ENCODE results near the gene C11orf24. TPM values are rescaled to one million over a fixed set of nuclear protein-coding genes. Genes with fewer than 3 reads are reported as not detected.
A peak's percentile ranks its signal among the peaks of the same experiment; 100 is the strongest.

Gene C11orf24
- total and polyA plus RNA-seq, 2 of the 4 experiments (the other 2 are of a cell fraction): 42.5 to 135 TPM

GRCh38 chr11:68309621-68310185 is 37.9 kb upstream of the C11orf24 start:
- H3K14ac ChIP-seq (replicated peaks; ENCODE audit: low read depth, low read length): no peak overlapping the region
- ChIA-PET POLR2A (ENCODE audit: unreplicated experiment) (no interaction called here), CTCF (no interaction called here)
- no peaks in the 10 kb centered on the region for H3K9me1 ChIP-seq (ENCODE audit: insufficient read depth, low read length)
- no peak overlapping the region for H3K27ac ChIP-seq (ENCODE audit: insufficient read depth, low read length)
- TF ChIP-seq MAFK (IDR thresholded peaks at IDR 0.05; ENCODE audit: low read depth, low read length) (no peak), CEBPB (IDR thresholded peaks at IDR 0.05; ENCODE audit: low read depth, low read length) (no peak), NFE2L2 (IDR thresholded peaks at IDR 0.05; ENCODE audit: low read depth, low read length) (no peak), BHLHE40 (IDR thresholded peaks at IDR 0.05; ENCODE audit: low read depth, low read length) (no peak), CHD1 (IDR thresholded peaks at IDR 0.05; ENCODE audit: low read depth, low read length) (no peak), RAD21 (IDR thresholded peaks at IDR 0.05; ENCODE audit: low read length) (no peak), RCOR1 (IDR thresholded peaks at IDR 0.05; ENCODE audit: insufficient replicate concordance, low read length) (no peak), USF2 (IDR thresholded peaks at IDR 0.05; ENCODE audit: low read depth, low read length) (no peak), MAZ (IDR thresholded peaks at IDR 0.05; ENCODE audit: borderline replicate concordance, low read depth, low read length) (no peak), POLR2A (IDR thresholded peaks at IDR 0.05; ENCODE audit: low read depth, low read length) (no peak), FOS (IDR thresholded peaks at IDR 0.05; ENCODE audit: low read depth, low read length) (no peak), ELK1 (IDR thresholded peaks at IDR 0.05; ENCODE audit: borderline replicate concordance, low read depth, low read length) (no peak), CTCF (conservative IDR thresholded peaks at IDR 0.05; ENCODE audit: low read depth, low read length) (no peak), RFX5 (IDR thresholded peaks at IDR 0.05; ENCODE audit: low read depth, low read length) (no peak)
- H3K79me1 ChIP-seq (ENCODE audit: low read depth in 1 of 2, low read length in 2 of 2): peaks cover 11 to 16% of the 10 kb centered on the region in 2 experiments
- no peak overlapping the region for H2BK15ac ChIP-seq (ENCODE audit: low read depth, low read length)
- peaks cover 4% of the 10 kb centered on the region for H3K4me1 ChIP-seq (ENCODE audit: control insufficient read depth, insufficient read depth, low read length)
- no peak overlapping the region for H3K23ac ChIP-seq (ENCODE audit: low read depth, low read length)
- no TSS peak for BruUV-seq (replicated peaks)
- no peaks in the 10 kb centered on the region for H3K9me3 ChIP-seq (ENCODE audit: control insufficient read depth, insufficient read depth, low read length)
- in situ Hi-C loops (cut with MboI; ENCODE audit: low sequenced_read_pairs): loop anchor here (5.0 kb wide), 1 partner anchor 73 kb away; no protein-coding TSS in a partner anchor
- H4K5ac ChIP-seq (ENCODE audit: low read depth, low read length): no peak overlapping the region
- no peaks in the 10 kb centered on the region for H3K36me3 ChIP-seq (ENCODE audit: control insufficient read depth, insufficient read depth, low read length)
- DNase-seq: peak; percentile 9
- no peaks in the 10 kb centered on the region for H4K20me1 ChIP-seq (ENCODE audit: insufficient read depth, low read length)
- no peak overlapping the region for H2BK20ac ChIP-seq (ENCODE audit: low read depth, low read length)
- intact Hi-C loops (cut with micrococcal nuclease): loop anchor here (5.0 kb wide), 1 partner anchor 138 kb away; no protein-coding TSS in a partner anchor
- H2BK120ac ChIP-seq (ENCODE audit: low read depth, low read length): no peak overlapping the region
- H3K9ac ChIP-seq (ENCODE audit: low read depth, low read length): no peak overlapping the region
- no peak overlapping the region for H2AK5ac ChIP-seq (ENCODE audit: low read depth, low read length)
- H2AK9ac ChIP-seq (replicated peaks; ENCODE audit: low read depth, low read length, poor library complexity): no peak overlapping the region
- H3K4ac ChIP-seq (ENCODE audit: low read depth, low read length): no peak overlapping the region
- dilution Hi-C loops (cut with HindIII; ENCODE audit: low sequenced_read_pairs, unreplicated experiment): no loop called here
- no peak overlapping the region for H4K8ac ChIP-seq (ENCODE audit: low read depth in 2 of 2, low read length in 2 of 2)
- ATAC-seq (ENCODE audit: low read depth): no peak
- H3K4me2 ChIP-seq (ENCODE audit: low read depth, low read length): no peak overlapping the region
- H3K18ac ChIP-seq (ENCODE audit: low read depth, low read length): no peak overlapping the region
- H2BK5ac ChIP-seq (ENCODE audit: low read depth, low read length, poor library complexity, severe bottlenecking): no peak overlapping the region
- H4K91ac ChIP-seq (ENCODE audit: insufficient read depth, low read depth, low read length): no peak overlapping the region
- H2AFZ ChIP-seq (replicated peaks; ENCODE audit: low read length, poor library complexity): no peak overlapping the region
- H3K27me3 ChIP-seq (ENCODE audit: control insufficient read depth, insufficient read depth, low read length): no peaks in the 10 kb centered on the region; the same call in 1 of the 2 replicates
- H3K4me3 ChIP-seq (ENCODE audit: insufficient read depth, low read depth, low read length): no peak overlapping the region
- WGBS, 2 experiments (ENCODE audit: extremely low coverage in 2 of 2, insufficient read length in 1 of 2): no CpG with 5 or more reads among the region's 2 CpGs
- H3K56ac ChIP-seq (ENCODE audit: extremely low read depth, insufficient read depth, low read length): no peak overlapping the region
